ENCODE data around the gene MET.
"Not testable (repeated sequence)": the region's sequence is repeated elsewhere in the genome, so short reads cannot be mapped to it uniquely, and the experiment has no call there.

MET gene

DNA sequence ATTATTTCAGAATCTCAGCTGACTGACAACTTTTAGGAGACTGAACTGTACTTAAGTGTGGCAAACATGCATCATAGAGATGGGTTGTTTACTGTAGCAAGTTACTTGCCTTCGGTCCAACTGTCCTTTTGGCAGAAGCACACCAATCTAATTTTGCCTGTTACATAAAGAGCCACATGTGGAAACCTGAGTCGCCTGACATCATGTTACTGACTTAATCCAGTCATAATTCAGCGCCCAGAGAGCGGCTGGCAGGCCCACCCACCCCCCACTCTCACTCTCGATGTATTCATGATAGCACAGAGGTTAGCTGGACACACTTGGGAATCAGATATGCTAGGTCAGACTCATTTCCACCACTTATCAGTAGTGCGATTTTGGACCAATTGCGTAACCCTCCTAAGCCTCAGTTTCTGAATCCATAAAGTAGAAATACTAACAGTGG is 133.1 kb downstream of the MET start:
- in situ Hi-C loops (cut with MboI; ENCODE audit: low sequenced_read_pairs) = no loop called here

- in situ Hi-C loops (cut with MboI; ENCODE audit: low sequenced_read_pairs) = no loop called here
Observed at GRCh38 chr7:116806046-116806944, 134.3 kb downstream of the MET start.

- in situ Hi-C loops (cut with MboI; ENCODE audit: low sequenced_read_pairs) = no loop called here
Observed at GRCh38 chr7:116807011-116807560, 135.1 kb downstream of the MET start.

GRCh38 chr7:116809636-116810266 is 137.8 kb downstream of the MET start:
- in situ Hi-C loops (cut with MboI; ENCODE audit: low sequenced_read_pairs) = no loop called here

DNA sequence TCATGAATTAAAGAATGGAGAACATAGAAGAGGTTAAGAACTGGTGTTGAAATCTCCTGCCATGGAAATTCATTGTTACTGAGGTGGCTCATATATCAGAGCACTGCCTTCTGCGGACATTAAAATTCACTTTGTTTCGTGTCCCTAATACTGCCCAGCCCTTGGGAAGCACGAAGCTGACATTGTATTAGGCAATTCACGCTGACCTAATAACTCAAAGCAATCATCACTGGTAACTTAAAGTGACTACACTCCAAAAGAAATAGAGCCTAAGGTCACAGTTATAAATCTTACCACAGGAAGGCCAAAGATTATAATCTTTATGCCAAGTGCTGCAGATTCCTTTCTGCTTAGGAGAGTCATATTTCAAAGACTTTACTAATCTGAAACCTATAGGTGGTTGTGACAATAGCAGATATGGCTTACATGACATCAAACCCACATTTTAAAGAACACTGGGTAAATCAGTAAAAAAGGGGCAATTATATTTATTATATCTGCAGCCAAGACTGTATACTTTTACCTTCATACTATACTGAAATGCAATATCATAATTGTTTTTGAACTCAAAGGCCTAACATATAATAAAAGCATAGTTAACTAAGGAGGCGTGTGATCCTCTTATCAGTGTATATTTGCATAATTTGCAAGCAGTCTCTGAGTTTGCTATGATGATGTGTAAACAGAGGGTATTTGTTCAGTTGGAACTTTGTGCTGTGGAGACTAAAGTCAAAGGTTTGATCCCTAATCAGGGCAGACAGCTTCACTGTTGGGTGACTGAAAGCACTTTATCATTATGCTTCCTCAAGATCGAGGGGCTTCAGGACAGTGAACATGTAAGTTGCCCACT is 138.5 kb downstream of the MET start:
- in situ Hi-C loops (cut with MboI; ENCODE audit: low sequenced_read_pairs) = no loop called here

DNA sequence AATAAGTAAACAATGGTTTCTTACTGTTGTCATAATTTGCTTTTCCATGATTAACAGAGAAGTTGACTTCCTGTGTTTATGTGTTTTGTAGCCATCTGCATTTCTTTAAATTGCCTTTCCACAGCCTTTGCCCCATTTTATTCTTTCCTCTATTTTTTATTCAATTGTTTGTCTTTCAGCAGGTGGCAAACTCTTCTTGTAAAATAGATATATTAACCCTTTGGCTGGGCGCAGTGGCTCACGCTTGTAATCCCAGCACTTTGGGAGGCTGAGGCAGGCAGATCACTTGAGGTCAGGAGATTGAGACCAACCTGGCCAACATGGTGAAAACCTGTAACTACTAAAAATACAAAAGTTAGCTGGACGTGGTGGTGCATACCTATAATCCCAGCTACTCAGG is 139.8 kb downstream of the MET start:
- in situ Hi-C loops (cut with MboI; ENCODE audit: low sequenced_read_pairs) = no loop called here

DNA sequence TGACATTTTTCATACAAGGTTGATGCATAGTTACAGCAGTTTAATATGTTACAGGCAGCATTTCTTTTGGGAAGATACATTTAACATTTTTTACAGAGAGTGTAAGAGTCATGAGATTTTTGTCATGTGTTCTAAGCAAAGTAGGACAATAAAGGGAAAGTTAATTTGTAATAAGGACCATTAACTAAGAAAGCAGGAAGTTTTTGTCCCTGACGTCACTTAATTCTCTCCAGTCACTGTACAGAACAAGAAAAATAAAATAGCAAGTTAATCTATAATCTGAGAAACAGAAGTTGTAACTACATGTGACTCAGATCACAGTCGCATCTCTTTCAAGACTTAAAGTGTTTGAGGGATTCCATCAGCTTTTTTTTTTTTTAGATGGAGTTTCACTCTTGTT is 140.9 kb downstream of the MET start:
- in situ Hi-C loops (cut with MboI; ENCODE audit: low sequenced_read_pairs) = no loop called here

DNA sequence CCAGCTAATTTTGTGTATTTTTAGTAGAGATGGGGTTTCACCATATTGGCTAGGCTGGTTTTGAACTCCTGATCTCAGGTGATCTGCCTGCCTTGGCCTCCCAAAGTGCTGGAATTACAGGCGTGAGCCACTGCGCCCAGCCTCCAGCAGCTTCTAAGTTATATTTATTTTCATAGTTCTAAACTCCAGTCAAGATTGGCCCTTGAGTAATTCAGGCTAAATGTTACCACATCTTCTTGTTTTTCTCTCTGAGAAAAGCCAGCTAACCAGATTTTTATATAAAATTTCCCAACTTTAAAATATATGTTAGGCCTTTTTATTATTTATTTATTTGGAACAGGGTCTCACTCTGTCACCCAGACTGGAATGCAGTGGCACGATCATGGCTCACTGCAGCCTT is 141.4 kb downstream of the MET start:
- in situ Hi-C loops (cut with MboI; ENCODE audit: low sequenced_read_pairs) = not testable (repeated sequence)

GRCh38 chr7:116815041-116815440 is 143.0 kb downstream of the MET start:
- in situ Hi-C loops (cut with MboI; ENCODE audit: low sequenced_read_pairs) = no loop called here

- in situ Hi-C loops (cut with MboI; ENCODE audit: low sequenced_read_pairs) = no loop called here
Observed at GRCh38 chr7:116820149-116820548, 148.2 kb downstream of the MET start.

- in situ Hi-C loops (cut with MboI; ENCODE audit: low sequenced_read_pairs) = not testable (repeated sequence)
Observed at GRCh38 chr7:116821647-116822046, 149.7 kb downstream of the MET start.

GRCh38 chr7:116824449-116824848 is 152.5 kb downstream of the MET start:
- in situ Hi-C loops (cut with MboI; ENCODE audit: low sequenced_read_pairs) = no loop called here

GRCh38 chr7:116828281-116828680 is 156.3 kb downstream of the MET start:
- in situ Hi-C loops (cut with MboI; ENCODE audit: low sequenced_read_pairs) = no loop called here

DNA sequence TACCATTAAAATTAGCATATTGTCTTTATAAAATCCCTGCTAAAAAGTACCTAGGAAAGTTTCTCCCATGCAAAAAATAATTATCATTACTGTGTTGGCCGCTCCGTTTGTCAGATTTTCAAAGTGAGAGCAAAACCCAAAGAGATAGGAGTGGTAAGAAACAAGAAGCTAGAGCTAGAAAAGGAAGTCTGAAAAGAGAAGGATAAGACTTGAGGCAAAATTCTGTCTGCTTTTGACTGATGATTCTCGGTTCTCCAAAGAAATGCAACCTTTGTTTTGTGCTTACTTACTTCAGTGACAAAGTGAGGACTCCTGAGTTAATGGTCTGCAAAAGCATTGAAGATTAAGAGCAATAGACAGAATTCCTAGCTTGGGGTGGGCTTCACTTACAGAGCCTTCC is 157.0 kb downstream of the MET start:
- in situ Hi-C loops (cut with MboI; ENCODE audit: low sequenced_read_pairs) = no loop called here

GRCh38 chr7:116829493-116829892 is 157.5 kb downstream of the MET start:
- in situ Hi-C loops (cut with MboI; ENCODE audit: low sequenced_read_pairs) = no loop called here

GRCh38 chr7:116832692-116833091 is 160.7 kb downstream of the MET start:
- in situ Hi-C loops (cut with MboI; ENCODE audit: low sequenced_read_pairs) = no loop called here

- in situ Hi-C loops (cut with MboI; ENCODE audit: low sequenced_read_pairs) = no loop called here
Observed at GRCh38 chr7:116834815-116835504, 163.0 kb downstream of the MET start.

DNA sequence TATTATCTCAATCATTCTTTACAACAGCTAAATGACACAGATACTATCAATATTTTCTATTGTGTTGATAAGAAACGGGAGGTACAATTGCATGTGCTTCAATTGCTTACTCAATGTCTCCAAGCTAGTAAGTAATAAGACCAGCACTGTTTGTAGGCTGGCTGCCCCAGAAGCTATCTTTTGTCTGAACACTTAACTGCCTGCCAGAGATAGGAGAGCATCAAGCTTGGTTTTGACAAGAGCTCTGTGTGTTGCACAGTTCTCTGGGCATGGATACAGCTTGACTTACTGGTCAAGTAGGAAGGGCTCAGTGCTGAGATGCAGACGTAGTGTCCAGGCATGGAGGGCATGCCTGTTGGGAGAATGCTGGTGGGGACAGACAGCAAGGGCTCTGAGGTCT is 164.1 kb downstream of the MET start:
- in situ Hi-C loops (cut with MboI; ENCODE audit: low sequenced_read_pairs) = no loop called here

DNA sequence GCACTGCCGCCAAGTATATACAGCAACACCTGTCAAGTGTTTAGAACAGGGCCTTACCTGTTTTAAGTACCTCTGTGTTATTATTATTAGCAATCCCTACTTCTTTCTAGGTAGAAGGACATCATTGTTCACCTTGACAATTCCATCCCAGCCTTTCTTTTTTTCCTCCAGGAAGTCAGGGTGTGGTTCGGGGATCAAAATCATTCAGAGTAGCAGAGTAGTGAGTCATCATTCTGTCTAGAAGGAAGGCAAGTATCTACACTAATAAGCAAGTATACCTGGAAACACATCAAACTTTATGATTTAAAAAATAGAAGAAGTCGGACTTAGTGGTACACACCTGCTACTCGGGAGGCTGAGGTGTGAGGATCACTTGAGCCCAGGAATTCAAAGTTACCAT is 164.9 kb downstream of the MET start:
- in situ Hi-C loops (cut with MboI; ENCODE audit: low sequenced_read_pairs) = no loop called here

- in situ Hi-C loops (cut with MboI; ENCODE audit: low sequenced_read_pairs) = no loop called here
Observed at GRCh38 chr7:116837586-116837985, 165.6 kb downstream of the MET start.

GRCh38 chr7:116840256-116840655 is 168.3 kb downstream of the MET start:
- in situ Hi-C loops (cut with MboI; ENCODE audit: low sequenced_read_pairs) = no loop called here
